Measurements from ENCODE around the gene CEBPA.

The CEBPA gene

DNA sequence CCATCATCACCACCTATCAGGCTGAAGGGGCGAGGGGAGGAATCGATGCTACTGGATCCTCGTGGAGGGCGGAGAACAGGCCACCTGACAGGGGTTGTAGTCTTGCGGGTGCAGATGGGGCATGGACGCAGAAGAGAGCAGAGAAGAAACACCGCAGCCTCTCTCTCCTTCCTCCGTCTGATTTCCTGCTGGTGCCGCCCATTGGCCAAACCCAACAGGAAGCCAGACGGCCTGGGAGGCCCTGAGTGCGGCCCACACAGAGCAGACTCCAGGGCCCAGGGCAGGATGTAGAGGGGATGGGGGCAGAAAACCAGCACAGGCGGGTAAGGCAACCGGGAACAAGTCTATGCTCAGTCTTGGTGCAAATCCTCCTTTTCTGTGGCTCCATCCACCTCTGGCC is 15.4 kb downstream of the CEBPA start:
- peak; percentile 23 for DNase-seq

DNA sequence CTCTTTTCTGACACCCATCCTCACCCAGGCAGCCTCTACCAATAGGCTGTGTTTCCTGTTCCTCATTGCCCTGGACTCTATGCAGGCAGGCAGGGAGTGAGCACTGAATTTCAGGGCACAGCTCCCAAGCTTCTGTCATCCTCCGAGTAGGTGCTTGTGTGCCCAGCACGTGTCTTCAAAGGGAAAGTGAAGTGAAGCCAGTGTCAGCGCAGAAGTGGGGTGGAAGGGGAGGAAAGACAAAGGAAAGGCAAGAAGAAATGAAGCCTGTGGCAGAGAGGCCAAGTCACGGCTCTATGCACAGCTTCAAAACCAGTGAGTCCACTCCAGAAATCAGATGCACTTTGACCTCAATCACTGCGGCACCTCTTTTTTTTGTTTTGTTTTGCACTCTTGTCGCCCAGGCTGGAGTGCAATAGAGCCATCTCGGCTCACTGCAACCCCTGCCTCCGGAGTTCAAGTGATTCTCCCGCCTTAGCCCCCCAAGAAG is 16.9 kb downstream of the CEBPA start:
- DNase-seq, result no peak

DNA sequence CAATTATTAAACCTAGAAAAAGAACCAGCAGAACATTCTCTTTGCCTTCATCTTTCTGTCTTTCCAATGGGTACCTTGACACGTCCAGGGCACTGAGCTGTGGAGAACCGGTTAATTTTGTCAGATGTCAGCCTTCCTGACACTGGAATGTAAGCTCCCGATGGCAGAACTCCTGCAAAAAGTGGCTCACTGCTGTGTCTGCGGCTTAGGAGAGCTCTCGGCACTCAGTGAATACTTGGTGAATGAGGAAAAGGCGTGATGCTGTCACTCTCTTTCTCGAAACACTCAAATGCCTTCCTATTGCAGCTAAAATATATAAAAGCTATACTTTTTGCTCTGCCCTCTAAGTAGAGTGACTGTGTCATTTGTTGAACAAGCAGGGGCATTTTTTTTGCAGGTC is 17.6 kb downstream of the CEBPA start:
- no peak for DNase-seq

DNA sequence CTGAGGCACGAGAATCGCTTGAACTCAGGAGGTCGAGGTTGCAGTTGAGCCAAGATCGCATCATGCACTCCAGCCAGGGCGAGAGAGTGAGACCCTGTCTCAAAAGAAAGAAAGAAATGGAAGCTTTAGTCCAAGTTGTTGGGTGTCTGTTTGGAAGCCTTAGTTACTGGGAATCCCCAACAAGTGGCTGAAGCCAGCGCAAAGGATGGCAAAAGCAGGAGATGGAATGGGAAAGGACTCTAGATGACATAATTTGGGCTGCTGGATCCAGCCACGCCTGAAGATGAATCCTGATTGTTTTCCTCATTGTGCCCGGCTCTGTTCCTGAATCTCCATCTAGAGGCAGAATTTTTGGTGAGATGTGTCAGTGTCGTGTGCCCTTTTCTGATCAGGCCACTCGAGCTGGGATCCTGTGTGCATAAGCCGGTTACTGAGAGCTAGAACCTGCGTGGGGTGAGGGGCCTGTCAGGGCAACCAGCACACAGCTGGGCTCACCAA is 18.1 kb downstream of the CEBPA start:
- DNase-seq, result no peak

DNA sequence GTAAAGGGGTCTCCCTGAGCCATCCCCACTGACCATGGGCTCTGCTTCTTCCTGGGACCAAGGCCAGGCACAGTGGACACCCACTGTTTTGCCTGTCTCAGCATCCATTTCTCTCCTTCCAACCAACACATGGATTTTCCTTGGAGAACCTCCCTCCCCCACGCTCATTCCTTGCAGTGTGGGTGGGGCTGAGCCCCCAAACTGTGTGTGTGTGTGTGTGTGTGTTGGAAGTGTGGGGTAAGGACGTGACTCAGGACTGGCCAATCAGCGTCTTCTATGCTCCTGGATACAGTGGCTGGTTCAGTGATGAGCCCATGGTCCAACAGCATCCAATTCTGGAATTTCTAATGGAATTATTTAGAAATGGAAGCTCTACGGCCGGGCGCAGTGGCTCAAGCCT is 18.7 kb downstream of the CEBPA start:
- no peak for DNase-seq

DNA sequence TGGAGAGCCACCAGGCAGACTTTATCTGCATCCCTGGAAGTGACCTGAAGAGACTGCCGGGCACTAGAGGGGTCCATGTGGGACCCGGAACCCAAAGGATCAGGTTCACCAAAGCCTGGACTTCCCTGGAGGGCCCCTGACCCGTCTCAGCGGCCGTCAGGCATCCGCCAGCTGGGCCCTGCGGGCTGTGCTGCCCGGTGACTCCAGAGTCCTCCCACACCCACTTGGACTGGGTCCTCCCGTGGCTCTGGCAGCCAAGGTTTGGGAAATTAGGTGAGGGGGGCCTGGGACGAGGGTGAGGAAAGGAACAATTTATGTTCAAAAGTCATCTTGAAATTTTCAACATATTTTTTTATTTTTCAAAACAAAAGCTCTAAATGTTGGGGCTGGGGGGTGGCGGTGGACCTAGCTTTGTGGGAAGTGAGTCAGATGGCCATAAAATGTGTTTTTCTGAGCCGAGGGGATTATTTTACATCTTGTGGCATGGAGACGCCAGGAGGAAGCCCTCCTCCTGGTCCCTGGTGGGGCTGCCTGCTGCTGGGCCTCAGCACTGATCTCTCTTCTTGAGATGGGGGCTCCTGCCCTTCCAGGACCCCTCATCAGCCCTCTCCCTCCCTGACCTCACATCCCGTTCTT is 20.2 kb downstream of the CEBPA start:
- no peak for DNase-seq

DNA sequence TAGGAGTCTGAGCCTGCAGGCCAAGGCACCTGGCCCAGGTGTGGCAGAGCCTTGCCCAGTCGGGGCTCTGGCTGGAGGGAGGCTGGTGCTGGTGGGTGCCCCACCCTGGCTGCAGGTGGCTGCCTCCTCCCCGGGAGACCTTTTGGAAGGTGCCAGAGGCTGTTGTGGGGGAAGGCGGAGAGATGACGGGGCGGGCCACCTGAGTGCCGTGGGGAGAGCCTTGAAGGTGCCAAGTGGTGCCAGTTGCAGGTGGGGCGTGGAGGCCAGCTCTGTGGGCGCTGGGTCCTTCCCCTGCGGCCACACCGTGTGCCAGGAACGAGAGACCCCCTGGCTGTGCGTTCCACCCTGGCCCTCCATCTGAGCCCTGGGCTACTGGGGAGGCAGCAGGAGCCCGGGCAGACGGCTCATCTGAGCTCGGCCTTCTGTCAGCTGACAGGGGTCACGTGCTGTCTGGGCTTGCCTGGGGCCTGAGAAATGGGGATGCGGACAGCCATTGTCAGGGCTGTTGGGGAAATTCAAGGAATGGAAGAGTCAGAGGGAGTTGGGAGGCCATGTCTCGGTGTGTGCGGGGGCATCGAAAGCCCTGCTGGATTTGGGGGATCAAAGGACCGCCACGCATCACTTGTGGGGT is 20.9 kb downstream of the CEBPA start:
- DNase-seq, result no peak

DNA sequence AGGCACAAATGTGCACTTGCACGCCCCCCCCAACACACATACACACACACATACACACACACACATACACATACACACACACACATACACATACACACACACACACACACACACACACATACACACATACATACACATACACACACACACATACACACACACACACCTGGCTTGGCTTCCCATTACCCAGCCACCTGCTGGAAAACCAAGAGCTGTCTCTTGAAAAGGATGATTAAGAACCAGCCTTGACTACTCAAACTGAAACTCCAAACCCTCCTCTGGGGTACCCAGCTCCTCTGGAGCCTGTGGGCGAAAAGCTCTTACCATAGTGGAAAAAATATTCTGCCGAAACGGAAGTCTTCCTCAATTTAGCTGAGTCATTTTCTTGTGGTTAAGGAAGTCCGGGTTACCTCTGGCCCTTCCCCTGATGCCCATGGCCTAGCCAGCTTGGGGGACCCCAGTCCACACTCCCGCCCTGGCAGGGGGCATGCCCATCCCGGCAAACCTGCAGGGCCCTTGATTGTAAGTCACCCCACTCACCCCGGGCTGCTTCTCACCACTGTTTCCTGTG is 21.9 kb downstream of the CEBPA start:
- DNase-seq, result no peak

DNA sequence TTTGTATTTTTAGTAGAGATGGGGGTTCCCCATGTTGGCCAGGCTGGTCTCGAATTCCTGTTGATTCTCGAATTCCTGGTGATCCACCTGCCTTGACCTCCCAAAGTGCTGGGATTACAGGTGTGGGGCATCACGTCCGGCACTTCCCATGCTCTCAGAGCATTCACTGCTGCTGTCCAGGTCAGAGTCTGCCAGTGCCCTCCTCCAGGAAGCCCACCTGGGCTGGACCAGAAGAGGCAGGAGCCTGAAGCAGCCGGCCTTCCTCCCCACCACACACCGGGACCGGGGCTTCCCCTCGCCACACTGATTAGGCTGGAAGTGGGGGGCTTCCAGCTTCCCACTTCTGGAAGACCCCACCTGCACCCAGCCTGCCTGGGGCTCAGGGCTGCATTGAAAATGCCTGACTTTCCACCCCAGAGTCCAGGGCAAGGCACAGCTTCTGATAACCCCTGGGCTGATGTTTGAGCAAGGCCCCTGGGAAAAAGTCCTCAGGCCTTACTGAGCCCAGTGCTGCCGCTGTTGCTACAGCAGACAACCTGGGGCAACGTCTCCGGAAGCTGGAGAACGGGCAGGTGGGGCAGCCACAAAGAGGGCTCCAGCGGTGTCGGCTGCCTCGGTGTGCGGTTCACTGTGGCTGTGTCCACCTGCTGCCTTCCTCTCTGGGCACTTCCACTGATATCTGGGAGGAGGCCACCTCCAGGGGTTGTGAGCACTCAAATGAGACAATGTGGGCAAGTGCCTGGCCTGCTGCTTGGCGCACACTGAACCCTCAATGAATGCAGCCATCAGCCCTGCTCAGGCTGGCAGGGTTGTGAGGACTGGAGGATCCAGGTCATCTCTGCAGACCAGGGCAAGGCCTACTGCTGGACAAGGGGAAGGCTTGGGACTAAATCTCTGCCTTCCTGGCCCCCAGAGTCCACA is 22.6 kb downstream of the CEBPA start:
- DNase-seq, result no peak

DNA sequence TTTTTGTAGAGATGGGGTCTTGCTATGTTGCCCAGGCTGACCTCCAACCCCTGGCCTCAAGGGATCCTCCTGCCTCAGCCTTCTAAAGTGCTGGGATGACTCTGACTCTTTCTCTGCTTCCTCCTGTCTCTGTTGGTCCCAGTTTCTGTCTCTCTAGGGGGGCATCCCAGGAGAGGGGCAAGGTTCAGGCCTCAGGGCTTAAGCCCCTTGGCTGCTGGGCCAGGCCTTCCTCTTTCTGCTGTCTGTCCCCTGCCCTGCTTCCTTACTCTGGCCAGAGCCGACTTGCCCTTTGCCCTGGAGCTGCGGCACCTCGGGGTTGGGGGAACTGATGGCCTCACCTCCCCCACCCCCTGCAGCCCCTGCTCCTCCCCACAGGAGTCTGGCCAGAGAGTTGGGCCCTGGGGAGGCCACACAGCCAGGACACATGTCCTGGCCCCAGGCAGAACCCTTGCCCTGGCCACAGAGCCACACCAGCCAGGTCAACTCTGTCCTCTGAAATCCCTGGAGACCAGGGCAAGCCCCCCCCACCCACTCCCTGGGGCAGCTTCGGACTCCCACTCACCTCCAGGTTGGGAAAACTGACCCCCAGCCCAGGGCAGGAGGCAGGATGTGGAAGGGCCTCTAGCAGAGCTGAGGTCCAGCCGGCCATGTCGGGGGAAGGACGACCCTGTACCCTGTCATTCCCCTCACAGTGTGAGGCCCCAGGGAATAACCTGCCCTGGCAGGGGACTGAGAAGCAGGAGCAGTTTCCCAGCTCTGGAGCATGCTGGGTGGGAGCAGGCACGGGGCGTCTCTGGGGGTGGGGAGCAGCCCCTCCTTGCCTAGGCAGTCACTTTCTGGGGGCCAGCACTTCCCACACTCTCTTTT is 23.7 kb downstream of the CEBPA start:
- no peak for DNase-seq

DNA sequence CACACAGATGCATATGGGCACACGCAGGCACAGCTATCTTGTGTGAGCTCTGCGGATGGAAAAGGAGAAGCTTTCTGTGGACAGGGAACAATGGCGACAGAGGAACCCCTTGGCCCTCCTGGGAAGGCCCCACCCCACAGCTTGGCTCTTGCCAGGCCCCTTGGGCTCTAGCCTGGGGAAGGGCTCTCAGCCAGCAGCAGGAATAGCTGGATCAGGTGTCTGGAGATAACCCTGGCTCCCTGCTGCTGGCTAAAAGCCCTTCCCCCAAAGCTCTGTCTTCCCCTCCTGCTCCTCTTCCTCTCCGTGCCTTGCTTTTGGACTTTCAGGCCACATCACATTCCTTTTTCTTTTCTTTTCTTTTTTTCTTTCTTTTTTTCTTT is 24.3 kb downstream of the CEBPA start:
- no peak for DNase-seq

DNA sequence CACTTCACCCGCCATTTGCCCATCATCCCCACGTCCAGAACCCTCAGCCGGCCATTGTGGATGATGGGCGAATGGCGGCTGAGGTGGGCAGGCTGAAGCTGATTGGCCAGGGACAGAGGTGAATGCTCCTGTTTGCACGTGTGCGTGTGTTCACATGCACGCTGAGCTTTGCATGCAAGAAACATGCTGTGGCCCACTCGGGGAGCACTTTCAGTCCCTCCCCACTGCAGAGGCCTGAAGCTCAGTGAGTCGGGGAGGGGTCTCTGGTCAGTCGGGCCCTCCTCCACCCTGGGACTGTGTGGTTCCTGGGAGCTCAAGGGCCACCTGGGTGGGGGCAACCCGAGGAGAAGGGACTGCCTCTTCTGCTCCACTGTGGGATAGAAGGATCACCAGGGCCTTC is 24.9 kb downstream of the CEBPA start:
- DNase-seq, result no peak

DNA sequence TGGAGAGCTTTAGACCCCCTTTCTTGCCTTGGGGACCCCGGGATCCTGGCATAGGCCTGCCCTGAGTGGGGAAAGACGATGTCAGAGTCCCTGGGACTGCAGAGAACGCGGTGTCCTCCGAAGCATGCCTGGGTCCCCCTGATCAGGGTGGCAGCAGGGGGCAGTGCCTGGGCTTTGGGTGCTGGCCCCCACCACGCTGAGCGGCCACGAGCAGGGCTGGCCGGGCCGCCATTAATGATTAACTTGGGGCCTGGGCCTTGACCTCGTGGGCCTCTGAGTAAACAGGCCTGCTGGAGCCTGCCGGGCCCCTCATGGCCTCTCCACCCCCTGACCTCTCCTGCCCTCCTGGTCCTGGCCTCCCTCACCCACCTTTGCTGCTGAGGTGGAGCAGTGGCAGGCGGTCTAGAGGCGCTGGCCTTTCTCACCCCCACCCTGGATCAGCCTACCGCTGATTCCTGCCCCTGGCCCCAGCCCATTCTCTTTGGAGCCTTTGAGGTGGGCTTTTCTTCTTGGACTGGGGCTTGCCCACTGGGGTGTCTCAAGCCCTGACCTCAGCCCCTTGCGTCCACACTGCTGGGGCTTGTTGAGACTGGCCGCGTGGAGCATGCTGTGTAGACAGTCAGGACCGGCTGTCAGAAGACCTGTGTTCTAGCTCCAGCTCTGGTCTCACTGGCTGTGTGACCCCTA is 26.3 kb downstream of the CEBPA start:
- DNase-seq, result no peak

DNA sequence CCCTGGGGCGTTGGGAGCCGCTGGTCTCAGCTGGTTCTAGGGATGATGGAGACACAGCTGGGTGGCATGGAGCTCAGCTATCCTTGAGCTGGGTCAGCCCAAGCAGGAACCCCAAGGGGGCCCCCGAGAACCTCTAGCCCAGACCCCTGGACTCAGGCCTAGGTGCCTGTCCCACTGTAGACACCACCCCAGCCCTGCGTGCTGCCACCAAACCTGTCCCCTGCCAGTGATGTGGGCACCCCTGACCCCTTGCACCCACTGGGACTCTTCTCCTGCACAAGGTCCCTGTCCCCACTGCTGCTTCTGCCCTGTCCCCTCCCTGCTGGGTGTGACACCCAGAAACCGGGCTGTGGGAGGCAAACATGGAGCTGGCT is 26.8 kb downstream of the CEBPA start:
- DNase-seq, result no peak

DNA sequence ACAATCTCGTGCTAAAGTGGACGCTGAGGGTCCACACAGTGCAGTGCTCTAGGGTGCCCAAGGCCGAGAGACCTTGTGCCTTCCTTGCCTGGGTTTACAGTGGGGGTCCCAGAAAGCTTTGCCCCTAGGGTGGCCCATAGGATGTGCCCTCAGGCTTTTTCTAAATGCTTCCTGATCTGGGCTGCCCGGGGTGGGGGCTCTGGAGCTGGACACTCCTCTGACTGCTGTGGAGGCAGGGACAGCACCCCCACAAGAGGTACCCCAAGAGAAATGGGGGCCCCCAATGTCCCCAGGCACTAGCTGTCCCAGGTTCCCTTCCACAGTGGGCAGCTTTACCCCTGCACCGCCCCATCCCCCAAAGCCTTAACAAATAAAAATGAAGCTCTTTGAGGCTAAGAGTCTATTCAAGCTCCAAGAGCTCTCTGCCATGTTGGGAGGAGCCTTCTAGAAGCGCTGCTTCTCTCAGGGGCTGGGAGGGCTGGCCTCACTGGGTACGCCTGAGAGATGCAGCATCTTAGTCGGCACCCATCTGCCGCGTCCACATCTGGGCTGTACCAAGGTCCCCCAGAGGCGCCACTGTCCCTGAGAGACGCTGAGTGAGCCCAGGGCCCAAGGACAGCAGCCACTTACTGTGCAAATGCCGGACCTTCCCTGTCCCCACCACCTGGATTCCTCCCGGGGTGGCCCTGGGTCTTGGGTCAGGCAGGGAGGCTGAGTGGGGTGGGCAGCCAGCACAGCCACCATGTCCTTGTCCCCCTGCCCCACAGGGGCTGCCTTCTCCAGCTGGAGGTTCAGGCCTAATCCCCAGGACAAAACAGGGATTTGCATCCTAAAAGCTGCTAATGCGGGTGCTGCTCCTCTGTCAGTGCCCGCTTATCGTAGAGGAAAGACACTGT is 27.4 kb downstream of the CEBPA start:
- DNase-seq, result no peak

DNA sequence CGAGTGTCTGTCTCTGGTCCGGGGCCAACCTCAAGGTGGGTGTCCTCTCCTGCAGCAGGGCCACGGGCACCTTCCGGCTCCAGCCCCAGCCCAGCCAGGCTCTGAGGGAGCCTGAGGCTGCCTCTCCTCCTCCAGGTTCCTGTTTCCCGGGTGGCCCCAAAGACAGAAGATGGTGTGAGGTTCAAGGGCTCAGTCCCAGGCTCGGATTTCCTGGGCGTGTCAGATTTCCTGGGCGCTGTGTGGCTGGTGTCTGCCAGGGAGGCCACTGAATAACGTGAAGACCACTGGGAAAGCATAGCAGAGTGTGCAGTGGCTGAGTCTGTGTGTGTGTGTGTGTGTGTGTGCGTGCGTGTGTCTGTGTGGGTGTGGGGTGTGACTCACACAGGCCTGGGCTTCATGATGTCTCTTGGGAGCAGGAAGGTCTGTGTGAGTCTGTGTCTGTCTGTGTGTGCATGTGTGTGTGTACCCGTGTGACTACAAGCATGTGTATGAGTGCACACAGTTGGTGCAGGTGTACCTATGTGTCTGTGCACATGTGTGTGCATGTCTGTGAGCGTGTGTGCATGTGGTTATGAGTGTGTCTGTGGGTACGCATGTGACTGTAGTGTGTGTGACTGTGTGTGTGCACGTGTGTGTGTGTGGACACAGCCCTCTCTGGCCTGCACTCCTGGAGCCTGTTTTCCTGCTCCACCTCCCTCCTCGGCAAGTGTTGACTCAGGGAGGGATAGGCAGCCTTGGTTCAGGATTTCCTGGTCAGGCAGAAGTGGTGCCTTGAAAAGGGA is 28.3 kb downstream of the CEBPA start:
- DNase-seq, result peak; percentile 56

DNA sequence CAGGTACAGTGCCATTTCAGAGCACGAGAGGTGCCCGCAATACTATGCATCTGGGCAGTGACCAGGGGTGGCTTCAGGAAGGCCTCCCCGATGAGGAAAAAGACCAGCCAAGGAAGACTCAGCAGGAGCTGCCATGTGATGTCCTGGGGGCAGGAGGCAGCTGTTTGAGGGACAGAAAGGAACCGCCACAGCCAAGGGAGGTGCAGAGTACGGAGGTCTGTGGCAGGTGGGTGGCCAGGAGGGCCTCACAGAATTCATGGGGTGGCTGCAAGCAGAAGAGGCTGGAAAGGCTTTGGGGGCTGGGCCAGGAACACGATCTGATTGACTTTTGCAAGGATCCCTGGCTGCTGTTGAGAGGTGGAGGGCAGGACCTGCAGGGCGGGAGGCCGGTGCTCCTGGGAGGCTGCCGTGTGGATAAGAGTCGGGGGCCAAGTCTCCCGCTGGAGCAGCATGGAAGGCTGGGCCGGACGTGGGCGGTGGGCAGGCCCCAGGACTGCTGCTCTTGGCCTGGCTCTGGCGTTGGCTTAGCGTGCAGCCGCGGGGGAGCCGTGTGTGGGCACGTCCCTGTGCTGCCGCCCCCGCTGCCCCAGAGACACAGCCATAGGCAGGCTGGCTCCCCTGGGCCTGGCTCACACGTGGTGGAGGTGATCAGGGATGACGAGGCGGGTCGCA is 29.1 kb downstream of the CEBPA start:
- no peak for DNase-seq

DNA sequence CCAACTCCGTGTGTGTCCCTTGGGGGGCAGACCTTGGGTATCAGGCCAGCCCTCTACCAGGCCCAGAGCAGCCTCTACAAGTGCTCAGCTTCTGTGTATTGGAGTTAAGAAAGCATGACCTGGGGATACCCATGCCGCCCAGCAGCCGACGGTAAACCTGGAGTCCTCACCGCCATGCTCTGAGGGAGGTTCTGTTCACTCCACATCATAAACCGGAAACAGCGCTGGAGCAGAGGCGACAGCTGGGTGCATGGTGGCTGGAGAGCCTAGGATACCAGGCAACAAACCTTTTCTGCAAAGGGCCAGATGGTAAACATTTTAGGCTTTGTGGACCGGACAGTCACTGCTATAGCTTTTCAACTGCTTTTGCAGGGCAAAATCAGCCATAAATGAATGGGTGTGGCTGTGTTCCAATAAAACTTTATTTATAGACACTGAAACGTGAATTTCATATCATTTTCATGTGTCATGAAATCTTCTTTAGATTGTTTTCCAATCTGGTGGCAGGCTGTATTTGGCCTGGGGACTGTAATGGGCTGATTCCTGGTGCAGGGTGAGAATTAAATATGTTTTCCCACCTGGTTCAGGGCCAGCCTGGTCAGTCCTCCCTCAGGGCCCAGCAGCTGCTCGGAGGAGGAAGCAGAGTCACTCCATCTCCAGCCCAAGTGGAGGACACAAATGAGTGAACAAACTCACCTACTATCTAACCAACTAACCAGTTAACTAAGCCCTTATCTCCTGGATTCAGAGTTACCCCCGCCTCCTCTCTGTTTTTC is 30.9 kb downstream of the CEBPA start:
- DNase-seq, result no peak
